Measurements from ENCODE around the gene RNLS. TPM values are rescaled to one million over a fixed set of nuclear protein-coding genes. Genes with fewer than 3 reads are reported as not detected.

RNLS gene
- total RNA-seq, 1 donor from 2014 or later = 1.7 TPM

DNA sequence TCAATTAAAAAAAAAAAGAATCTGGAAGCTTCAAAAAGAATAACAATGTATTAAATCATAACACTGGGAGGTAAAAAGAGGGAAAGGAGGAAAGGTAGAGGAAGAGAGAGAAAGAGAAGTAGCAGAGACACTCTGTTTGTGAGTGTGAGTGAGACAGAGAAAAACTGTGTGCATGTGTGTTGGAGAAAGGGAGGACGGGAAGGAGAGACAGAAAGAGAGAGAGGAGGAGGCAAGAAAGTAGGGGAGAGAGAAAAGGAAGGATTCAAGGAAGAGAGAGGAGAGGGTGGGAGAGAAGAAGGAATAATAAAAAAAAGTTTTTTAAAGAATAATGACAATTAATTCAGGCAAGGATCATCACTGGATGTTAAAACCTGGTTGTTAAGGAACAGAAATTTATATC, 77.9 kb downstream of the RNLS start:
- H3K27ac Mint-ChIP-seq (ENCODE audit: unreplicated experiment) = no peak overlapping the region
- no peak for DNase-seq (ENCODE audit: extremely low spot score, unreplicated experiment)
- peaks cover 27% of the 10 kb centered on the region for H3K27me3 Mint-ChIP-seq (ENCODE audit: unreplicated experiment)
- TF ChIP-seq, protein P1, sequence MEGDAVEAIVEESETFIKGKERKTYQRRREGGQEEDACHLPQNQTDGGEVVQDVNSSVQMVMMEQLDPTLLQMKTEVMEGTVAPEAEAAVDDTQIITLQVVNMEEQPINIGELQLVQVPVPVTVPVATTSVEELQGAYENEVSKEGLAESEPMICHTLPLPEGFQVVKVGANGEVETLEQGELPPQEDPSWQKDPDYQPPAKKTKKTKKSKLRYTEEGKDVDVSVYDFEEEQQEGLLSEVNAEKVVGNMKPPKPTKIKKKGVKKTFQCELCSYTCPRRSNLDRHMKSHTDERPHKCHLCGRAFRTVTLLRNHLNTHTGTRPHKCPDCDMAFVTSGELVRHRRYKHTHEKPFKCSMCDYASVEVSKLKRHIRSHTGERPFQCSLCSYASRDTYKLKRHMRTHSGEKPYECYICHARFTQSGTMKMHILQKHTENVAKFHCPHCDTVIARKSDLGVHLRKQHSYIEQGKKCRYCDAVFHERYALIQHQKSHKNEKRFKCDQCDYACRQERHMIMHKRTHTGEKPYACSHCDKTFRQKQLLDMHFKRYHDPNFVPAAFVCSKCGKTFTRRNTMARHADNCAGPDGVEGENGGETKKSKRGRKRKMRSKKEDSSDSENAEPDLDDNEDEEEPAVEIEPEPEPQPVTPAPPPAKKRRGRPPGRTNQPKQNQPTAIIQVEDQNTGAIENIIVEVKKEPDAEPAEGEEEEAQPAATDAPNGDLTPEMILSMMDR (IDR thresholded peaks at IDR 0.05) = no peak
- no peak overlapping the region for H3K4me3 Mint-ChIP-seq (ENCODE audit: unreplicated experiment)
- no peaks in the 10 kb centered on the region for H3K36me3 Mint-ChIP-seq (ENCODE audit: unreplicated experiment)
- no peaks in the 10 kb centered on the region for H3K9me3 Mint-ChIP-seq (ENCODE audit: unreplicated experiment)
- no peaks in the 10 kb centered on the region for H3K4me1 Mint-ChIP-seq (ENCODE audit: unreplicated experiment)

DNA sequence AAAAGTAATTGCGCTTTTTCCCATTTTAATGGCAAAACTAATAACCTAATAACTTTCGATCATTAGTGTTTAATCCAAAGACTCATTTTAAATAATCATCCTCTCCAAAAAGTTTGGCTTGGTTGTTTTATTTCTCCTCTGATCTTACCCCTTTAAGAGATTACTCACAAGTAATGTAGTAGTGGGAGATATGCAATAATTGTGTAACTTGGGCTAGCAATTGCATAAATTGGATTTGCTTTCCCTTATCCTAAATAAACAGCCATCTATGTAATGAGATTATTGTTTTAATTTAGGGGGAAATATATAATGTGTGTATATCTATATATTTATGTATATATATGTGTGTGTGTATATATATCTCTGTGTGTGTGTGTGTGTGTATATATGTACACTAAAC, 82.5 kb downstream of the RNLS start:
- Mint-ChIP-seq H3K27ac (ENCODE audit: unreplicated experiment) (no peak overlapping the region), H3K4me1 (ENCODE audit: unreplicated experiment) (no peaks in the 10 kb centered on the region), H3K4me3 (ENCODE audit: unreplicated experiment) (no peak overlapping the region), H3K36me3 (ENCODE audit: unreplicated experiment) (no peaks in the 10 kb centered on the region), H3K27me3 (ENCODE audit: unreplicated experiment) (peaks cover 51% of the 10 kb centered on the region), H3K9me3 (ENCODE audit: unreplicated experiment) (no peaks in the 10 kb centered on the region)
- no peak for DNase-seq (ENCODE audit: extremely low spot score, unreplicated experiment)
- TF ChIP-seq, protein P1 (IDR thresholded peaks at IDR 0.05) = no peak

DNA sequence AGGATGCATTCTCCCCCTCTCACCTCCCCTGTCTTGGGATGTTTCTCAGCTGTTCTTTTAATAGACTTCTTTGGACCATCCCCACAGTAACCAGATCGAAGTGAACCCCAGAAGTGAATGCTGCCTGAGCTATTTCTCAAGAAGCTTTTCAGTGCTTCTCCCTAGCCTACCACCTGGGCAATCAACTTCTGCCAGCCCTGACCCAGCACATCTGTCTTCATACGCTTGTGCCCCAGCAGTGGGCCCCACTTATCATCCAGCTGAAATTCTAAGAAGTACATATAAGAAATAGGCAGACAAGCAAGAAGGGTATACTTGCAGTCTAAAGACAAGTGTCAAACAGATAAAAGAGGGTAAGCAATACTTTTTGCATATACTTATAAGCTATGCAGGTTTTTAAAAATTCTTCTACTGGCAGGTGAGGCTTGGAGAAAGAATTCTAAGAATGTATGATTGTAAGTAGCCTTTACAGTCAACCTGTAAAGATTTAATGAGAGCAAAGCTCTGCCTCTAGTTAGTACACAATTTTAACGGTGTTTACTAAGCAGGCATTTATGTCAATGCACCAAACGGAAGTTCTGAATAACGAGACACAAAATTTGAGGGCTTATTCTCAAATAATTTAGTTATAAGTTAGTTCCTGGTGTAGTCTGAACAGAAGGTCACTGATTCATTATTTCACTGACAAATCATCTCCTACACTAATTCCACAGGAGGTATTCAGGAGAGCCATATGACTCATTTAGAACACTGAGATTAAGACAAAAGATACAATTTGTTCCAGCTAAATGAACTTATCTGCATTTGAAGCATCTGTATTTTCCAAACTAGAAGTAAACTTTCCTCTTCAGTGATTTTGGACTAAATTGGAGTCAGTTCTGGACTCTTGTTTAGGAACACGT, 83.3 kb downstream of the RNLS start:
- H3K4me1 Mint-ChIP-seq (ENCODE audit: unreplicated experiment) = no peaks in the 10 kb centered on the region
- peaks cover 52% of the 10 kb centered on the region for H3K27me3 Mint-ChIP-seq (ENCODE audit: unreplicated experiment)
- H3K4me3 Mint-ChIP-seq (ENCODE audit: unreplicated experiment) = no peak overlapping the region
- no peaks in the 10 kb centered on the region for H3K36me3 Mint-ChIP-seq (ENCODE audit: unreplicated experiment)
- TF ChIP-seq, protein P1 (IDR thresholded peaks at IDR 0.05) = no peak
- H3K9me3 Mint-ChIP-seq (ENCODE audit: unreplicated experiment) = no peaks in the 10 kb centered on the region
- DNase-seq (ENCODE audit: extremely low spot score, unreplicated experiment) = no peak
- no peak overlapping the region for H3K27ac Mint-ChIP-seq (ENCODE audit: unreplicated experiment)

DNA sequence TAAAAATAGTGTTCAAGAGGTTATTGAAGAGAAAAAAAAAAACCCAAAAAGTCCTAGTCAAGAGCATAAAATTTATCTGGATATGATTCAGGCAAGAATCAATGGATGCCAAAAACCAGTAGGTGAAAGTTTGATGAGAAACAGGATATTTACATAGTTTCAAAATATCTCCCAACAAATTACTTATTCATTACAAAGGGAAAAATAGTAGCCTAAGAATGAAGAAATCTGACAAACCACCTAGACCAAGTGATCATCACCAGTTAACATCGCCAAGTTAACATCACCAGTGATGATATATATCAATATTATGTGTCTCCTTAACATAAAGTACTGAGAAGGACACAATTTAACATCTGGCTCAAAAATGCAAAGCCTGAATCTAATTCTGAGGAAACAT, 85.2 kb downstream of the RNLS start:
- Mint-ChIP-seq H3K4me3 (ENCODE audit: unreplicated experiment) (no peak overlapping the region), H3K36me3 (ENCODE audit: unreplicated experiment) (no peaks in the 10 kb centered on the region), H3K27me3 (ENCODE audit: unreplicated experiment) (peaks cover 46% of the 10 kb centered on the region), H3K27ac (ENCODE audit: unreplicated experiment) (no peak overlapping the region), H3K9me3 (ENCODE audit: unreplicated experiment) (no peaks in the 10 kb centered on the region), H3K4me1 (ENCODE audit: unreplicated experiment) (peaks cover 7% of the 10 kb centered on the region)
- DNase-seq (ENCODE audit: extremely low spot score, unreplicated experiment) = no peak
- TF ChIP-seq, protein P1 (IDR thresholded peaks at IDR 0.05) = no peak

DNA sequence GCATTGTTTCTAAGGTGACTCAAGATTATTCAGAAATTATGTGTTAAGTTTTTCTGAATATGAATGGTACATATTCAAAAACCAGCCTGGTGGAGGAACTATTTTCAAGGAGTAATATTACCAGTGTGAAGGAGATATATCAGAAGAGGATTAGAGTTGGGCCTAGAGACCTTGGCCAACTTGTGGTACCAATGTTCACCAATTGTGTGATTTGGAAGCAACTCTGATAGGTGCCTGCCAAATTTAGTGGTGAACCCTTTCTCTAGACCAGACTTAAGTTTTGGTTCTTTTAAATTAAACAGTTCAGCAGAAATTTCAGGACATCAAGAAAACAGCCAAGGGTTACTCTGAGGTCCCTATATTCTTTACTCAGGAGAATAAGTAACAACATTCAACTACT, 88.6 kb downstream of the RNLS start:
- H3K4me1 Mint-ChIP-seq (ENCODE audit: unreplicated experiment) = peaks cover 7% of the 10 kb centered on the region
- TF ChIP-seq, protein P1 (IDR thresholded peaks at IDR 0.05) = no peak
- DNase-seq (ENCODE audit: extremely low spot score, unreplicated experiment) = no peak
- H3K27ac Mint-ChIP-seq (ENCODE audit: unreplicated experiment) = no peak overlapping the region
- no peak overlapping the region for H3K4me3 Mint-ChIP-seq (ENCODE audit: unreplicated experiment)
- H3K9me3 Mint-ChIP-seq (ENCODE audit: unreplicated experiment) = no peaks in the 10 kb centered on the region
- H3K27me3 Mint-ChIP-seq (ENCODE audit: unreplicated experiment) = peaks cover 36% of the 10 kb centered on the region
- no peaks in the 10 kb centered on the region for H3K36me3 Mint-ChIP-seq (ENCODE audit: unreplicated experiment)

Data from osteocyte (in vitro differentiated cells).